Stomach (tissue), 9 donors: ENCODE data around the gene CYP24A1. TPM values are rescaled to one million over a fixed set of nuclear protein-coding genes. Genes with fewer than 3 reads are reported as not detected.
A peak's percentile ranks its signal among the peaks of the same experiment; 100 is the strongest.

Experiments
- DNase-seq, 2 donors: peaks; one replicate each; pipeline versions ENCODE4 v3.0.0 to v3.0.0-alpha.2; 2013 to 2019
- H3K27ac ChIP-seq, 5 donors: fragments of 200-600 bp in 4 of 5; sonication (generic) in 4 of 5; one replicate each; pipeline ENCODE4 v1.5.1; 2013 to 2019; ENCODE audit warnings: mild to moderate bottlenecking in 1 of 5, moderate library complexity in 1 of 5
- H3K27me3 ChIP-seq, 3 donors: fragments of 200-600 bp; sonication (generic); one replicate each; pipeline ENCODE4 v1.5.1; 2017 to 2019; ENCODE audit warnings: mixed run types in 1 of 3
- H3K36me3 ChIP-seq, 4 donors: fragments of 200-600 bp; sonication (generic); 1 replicate in 3 of 4; 2 replicates in 1 of 4; pipeline ENCODE4 v1.5.1; 2016 to 2019
- H3K4me1 ChIP-seq, 4 donors: fragments of 200-600 bp; sonication (generic); one replicate each; pipeline ENCODE4 v1.5.1; 2016 to 2019
- H3K4me3 ChIP-seq, 4 donors: fragments of 200-600 bp; sonication (generic) in 3 of 4; one replicate each; pipeline ENCODE4 v1.5.1; 2016 to 2019; ENCODE audit warnings: mild to moderate bottlenecking in 1 of 4
- H3K9me3 ChIP-seq, 4 donors: fragments of 200-600 bp; sonication (generic); one replicate each; pipeline ENCODE4 v1.5.1; 2016 to 2019
- EP300 ChIP-seq: sonication (generic); formaldehyde crosslinking; IDR thresholded peaks from one replicate; pipeline ENCODE4 v1.6.1; 2017; ENCODE audit warnings: antibody characterized with exemption
- POLR2A ChIP-seq, 4 donors: fragments of 450-650 bp; IDR thresholded peaks; one replicate each; pipeline ENCODE4 v1.6.1; 2016; ENCODE audit warnings: antibody characterized with exemption in 4 of 4, control low read depth in 2 of 4, mild to moderate bottlenecking in 1 of 4, moderate library complexity in 1 of 4
- POLR2AphosphoS5 ChIP-seq, 3 donors: sonication (generic); formaldehyde crosslinking; IDR thresholded peaks; one replicate each; pipeline ENCODE4 v1.6.1; 2016; ENCODE audit warnings: antibody characterized with exemption in 3 of 3
- WGBS, 5 donors: extraction: QIAGEN DNeasy Blood & Tissue Kit in 3 of 5; methylation state at CpG; one replicate each; pipeline versions ENCODE4 v1.1.5 to v1.1.7; 2013 to 2018; 5-methylcytosine and 5-hydroxymethylcytosine counted together
- intact Hi-C: fragments of 100-400 bp; cut with DNase I; formaldehyde crosslinking; loops from one replicate; pipeline ENCODE4 v1.15.1; 2023; ENCODE audit warnings: low total_unique reads
- polyA plus RNA-seq, 3 donors: library from polyadenylated mRNA; stranded (reverse); fragments of 200-250 nt; gene quantifications; one replicate each; pipeline ENCODE4 v1.2.3, GENCODE V29; 2013
- total RNA-seq, 5 donors: library from RNA; depleted of rRNA; stranded (reverse); fragments of >200 nt; gene quantifications; one replicate each; pipeline versions ENCODE4 v1.1.0 to v1.2.3, GENCODE V29; 2014 to 2016
- TF ChIP-seq, protein P1 (sequence below), 7 experiments: fragments of 450-650 bp in 4 of 7; fragments of 200-600 bp in 3 of 7; sonication (generic) in 3 of 7; IDR thresholded peaks; one replicate each; pipeline ENCODE4 v1.5.1; 2016 to 2019; ENCODE audit warnings: antibody characterized with exemption in 7 of 7, control low read depth in 2 of 7, mild to moderate bottlenecking in 1 of 7
- donor health status: healthy with polysubstance abuse.
- donor health status: Bipolar disorder and iron deficiency.
- donor health status: healthy.

Gene CYP24A1
- total and polyA plus RNA-seq, 8 donors = 1.2 TPM; not detected in 7

DNA sequence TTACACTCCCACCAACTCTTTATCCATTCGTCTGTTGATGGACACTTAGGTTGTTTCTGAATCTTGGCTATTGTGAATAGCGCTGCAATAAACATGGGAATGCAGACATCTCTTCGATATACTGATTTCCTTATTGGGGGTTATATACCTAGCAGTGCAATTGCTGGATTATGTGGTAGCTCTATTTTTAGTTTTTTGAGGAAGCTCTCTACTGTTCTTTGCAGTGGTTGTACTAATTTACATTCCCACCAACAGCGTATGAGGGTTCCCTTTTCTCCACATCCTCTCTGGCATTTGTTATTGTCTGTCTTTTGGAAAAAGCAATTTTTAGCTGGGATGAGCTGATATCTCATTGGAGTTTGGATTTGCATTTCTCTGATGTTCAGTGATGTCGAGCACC lies 29.5 kb upstream of the CYP24A1 start:
- no peak for DNase-seq
- 52 to 87% (median 66%) methylated on average over 5 of the region's 5 CpGs for WGBS, 5 donors
- Histone ChIP-seq H3K9me3 (no peaks in the 10 kb centered on the region), H3K4me3 (no peak overlapping the region), H3K4me1 (peaks cover 0 to 4% (median under 1%) of the 10 kb centered on the region in 4 donors), H3K27ac (no peak overlapping the region), H3K27me3 (no peaks in the 10 kb centered on the region), H3K36me3 (no peaks in the 10 kb centered on the region)
- TF ChIP-seq POLR2A (IDR thresholded peaks at IDR 0.05) = no peak
- no peak for TF ChIP-seq EP300
- no peak for TF ChIP-seq POLR2AphosphoS5 (IDR thresholded peaks at IDR 0.05)
- TF ChIP-seq, protein P1, sequence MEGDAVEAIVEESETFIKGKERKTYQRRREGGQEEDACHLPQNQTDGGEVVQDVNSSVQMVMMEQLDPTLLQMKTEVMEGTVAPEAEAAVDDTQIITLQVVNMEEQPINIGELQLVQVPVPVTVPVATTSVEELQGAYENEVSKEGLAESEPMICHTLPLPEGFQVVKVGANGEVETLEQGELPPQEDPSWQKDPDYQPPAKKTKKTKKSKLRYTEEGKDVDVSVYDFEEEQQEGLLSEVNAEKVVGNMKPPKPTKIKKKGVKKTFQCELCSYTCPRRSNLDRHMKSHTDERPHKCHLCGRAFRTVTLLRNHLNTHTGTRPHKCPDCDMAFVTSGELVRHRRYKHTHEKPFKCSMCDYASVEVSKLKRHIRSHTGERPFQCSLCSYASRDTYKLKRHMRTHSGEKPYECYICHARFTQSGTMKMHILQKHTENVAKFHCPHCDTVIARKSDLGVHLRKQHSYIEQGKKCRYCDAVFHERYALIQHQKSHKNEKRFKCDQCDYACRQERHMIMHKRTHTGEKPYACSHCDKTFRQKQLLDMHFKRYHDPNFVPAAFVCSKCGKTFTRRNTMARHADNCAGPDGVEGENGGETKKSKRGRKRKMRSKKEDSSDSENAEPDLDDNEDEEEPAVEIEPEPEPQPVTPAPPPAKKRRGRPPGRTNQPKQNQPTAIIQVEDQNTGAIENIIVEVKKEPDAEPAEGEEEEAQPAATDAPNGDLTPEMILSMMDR (IDR thresholded peaks at IDR 0.05) = no peak
- intact Hi-C loops = loop anchor here (5.0 kb wide), 1 partner anchor 106 kb away; no protein-coding TSS in a partner anchor

DNA sequence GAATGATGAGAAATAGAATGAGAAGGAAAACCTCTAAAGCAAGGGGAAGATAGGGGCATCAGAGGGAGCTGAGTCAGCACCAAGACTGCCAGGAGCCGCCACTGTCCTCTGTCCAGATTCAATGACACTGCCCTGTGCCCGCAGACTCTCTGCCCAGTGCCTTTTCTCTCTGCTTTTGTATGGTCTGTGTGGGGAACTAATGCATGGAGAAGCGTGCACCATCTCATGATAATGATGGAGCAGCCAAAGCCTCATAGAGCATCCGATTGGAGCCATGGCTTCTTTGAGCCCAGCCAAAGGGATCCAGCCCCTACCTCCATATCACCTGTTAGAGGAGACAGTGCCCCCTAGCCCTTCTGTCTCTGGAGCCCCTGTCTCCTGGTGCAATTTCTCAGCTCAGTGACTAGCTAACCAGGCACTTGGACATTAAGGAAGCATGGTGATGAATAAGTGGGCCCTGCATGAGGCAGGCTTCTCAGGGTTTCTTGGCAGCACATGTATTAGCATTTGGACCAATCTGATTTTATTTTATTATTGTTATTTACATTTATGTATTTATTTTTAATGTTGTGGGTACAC lies 27.6 kb upstream of the CYP24A1 start:
- intact Hi-C loops = loop anchor here (5.0 kb wide), 1 partner anchor 104 kb away; no protein-coding TSS in a partner anchor
- H3K27me3 ChIP-seq = no peaks in the 10 kb centered on the region
- H3K4me3 ChIP-seq = no peak overlapping the region
- H3K27ac ChIP-seq = no peak overlapping the region
- no peaks in the 10 kb centered on the region for H3K9me3 ChIP-seq
- TF ChIP-seq, protein P1 (IDR thresholded peaks at IDR 0.05) = no peak
- TF ChIP-seq POLR2A (IDR thresholded peaks at IDR 0.05) (no peak), POLR2AphosphoS5 (IDR thresholded peaks at IDR 0.05) (no peak), EP300 (no peak)
- no peaks in the 10 kb centered on the region for H3K36me3 ChIP-seq
- no peak for DNase-seq
- 66 to 86% (median 75%) methylated on average over 4 of the region's 4 CpGs for WGBS, 5 donors
- H3K4me1 ChIP-seq = no peaks in the 10 kb centered on the region

DNA sequence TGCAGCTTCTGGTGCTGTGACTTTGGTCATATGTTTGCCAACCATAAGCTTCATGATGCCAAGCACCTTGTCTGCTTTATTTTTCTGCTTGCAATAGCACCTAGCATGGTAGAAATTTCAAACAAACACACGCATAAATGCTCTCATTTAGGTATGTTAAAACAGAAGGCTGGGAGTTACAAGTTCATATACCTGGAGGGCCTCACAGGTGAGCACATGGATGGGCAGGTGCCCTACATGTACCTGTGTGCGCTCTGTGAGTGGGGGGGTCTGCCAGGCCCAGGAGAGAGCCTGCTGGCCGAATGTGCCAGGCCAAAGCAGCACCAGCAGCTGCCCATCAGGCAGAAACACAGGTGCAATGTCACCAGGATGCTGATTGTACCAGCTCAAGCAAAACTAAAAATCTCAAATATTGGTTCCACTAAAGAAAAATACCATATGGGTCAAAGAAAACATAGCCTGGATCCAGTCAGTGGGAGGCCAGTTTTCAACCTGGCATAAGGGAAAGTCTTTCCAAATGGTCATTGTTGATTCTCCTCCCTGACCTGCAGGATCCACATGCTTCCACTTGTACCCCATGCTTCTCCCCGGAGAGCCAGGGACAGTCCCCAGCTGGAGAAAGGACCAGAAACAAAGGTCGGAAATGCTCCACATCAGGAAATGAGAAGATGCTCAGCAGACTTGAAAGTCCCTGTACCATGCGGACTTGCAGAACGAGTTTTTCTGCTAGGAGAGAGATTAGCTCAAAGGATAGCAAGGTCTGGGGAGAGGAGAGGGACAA lies 26.9 kb upstream of the CYP24A1 start:
- H3K4me3 ChIP-seq = no peak overlapping the region
- no peak overlapping the region for H3K27ac ChIP-seq
- H3K4me1 ChIP-seq = no peaks in the 10 kb centered on the region
- no peaks in the 10 kb centered on the region for H3K36me3 ChIP-seq
- TF ChIP-seq EP300 (no peak), POLR2A (IDR thresholded peaks at IDR 0.05) (no peak), POLR2AphosphoS5 (IDR thresholded peaks at IDR 0.05) (no peak)
- TF ChIP-seq, protein P1 (IDR thresholded peaks at IDR 0.05) = no peak
- no peaks in the 10 kb centered on the region for H3K9me3 ChIP-seq
- no peaks in the 10 kb centered on the region for H3K27me3 ChIP-seq
- peak in 1 of 2 donors; percentile 48 for DNase-seq
- intact Hi-C loops = loop anchor here (5.0 kb wide), 1 partner anchor 103 kb away; no protein-coding TSS in a partner anchor
- 35 to 62% (median 53%) methylated on average over 7 of the region's 7 CpGs for WGBS, 5 donors

DNA sequence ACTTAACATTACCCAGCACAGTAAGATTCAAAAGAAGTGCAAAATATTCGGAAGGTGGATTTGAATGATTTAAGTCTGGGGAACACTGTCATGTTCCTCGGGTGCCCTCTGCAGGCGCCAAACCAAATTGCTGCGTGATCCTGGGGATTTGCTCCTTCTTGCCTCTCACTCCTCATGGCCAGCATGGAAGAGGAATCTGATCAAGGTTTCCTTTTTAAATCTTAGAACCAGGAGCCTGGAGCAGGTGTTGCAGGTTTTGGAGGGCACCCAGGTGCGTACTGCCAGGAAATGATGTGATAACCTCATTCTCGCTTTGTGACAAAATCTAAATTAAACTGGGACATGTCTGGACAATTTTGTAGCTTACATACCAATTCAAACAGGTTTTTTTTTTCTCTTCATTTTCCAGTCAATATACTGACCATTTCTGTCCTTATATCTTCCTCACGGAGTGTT lies 26.0 kb upstream of the CYP24A1 start:
- H3K4me1 ChIP-seq = no peaks in the 10 kb centered on the region
- no peak for TF ChIP-seq EP300
- TF ChIP-seq, protein P1 (IDR thresholded peaks at IDR 0.05) = peak in 5 of 7 experiments; percentile 55 to 91 (median 81)
- no peak for TF ChIP-seq POLR2AphosphoS5 (IDR thresholded peaks at IDR 0.05)
- TF ChIP-seq POLR2A (IDR thresholded peaks at IDR 0.05) = no peak
- DNase-seq = peak; percentile 81 to 89
- no peak overlapping the region for H3K27ac ChIP-seq
- no peaks in the 10 kb centered on the region for H3K27me3 ChIP-seq
- intact Hi-C loops = loop anchor here (5.0 kb wide), 1 partner anchor 102 kb away; no protein-coding TSS in a partner anchor
- no peaks in the 10 kb centered on the region for H3K9me3 ChIP-seq
- H3K36me3 ChIP-seq = no peaks in the 10 kb centered on the region
- H3K4me3 ChIP-seq = no peak overlapping the region
- 11 to 18% (median 14%) methylated on average over 7 of the region's 7 CpGs for WGBS, 5 donors
